ENCODE results near the gene NGEF.

The NGEF gene

GRCh38 chr2:232884001-232884421, 129.0 kb downstream of the NGEF start:
- TF ChIP-seq REST (IDR thresholded peaks at IDR 0.05; ENCODE audit: low read depth) (no peak), YY1 (IDR thresholded peaks at IDR 0.05; ENCODE audit: low read depth) (no peak), TCF12 (IDR thresholded peaks at IDR 0.05; ENCODE audit: low read depth) (no peak), ZBTB7A (IDR thresholded peaks at IDR 0.05; ENCODE audit: low read depth) (no peak), TAF1 (IDR thresholded peaks at IDR 0.05; ENCODE audit: low read depth) (no peak), EP300 (IDR thresholded peaks at IDR 0.05; ENCODE audit: borderline replicate concordance) (no peak), EGR1 (IDR thresholded peaks at IDR 0.05) (no peak), FOXM1 (IDR thresholded peaks at IDR 0.05; ENCODE audit: borderline replicate concordance, low read depth) (no peak), CREB1 (IDR thresholded peaks at IDR 0.05; ENCODE audit: low read depth) (no peak)
- TF ChIP-seq, protein P1, sequence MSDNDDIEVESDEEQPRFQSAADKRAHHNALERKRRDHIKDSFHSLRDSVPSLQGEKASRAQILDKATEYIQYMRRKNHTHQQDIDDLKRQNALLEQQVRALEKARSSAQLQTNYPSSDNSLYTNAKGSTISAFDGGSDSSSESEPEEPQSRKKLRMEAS (IDR thresholded peaks at IDR 0.05): no peak

DNA sequence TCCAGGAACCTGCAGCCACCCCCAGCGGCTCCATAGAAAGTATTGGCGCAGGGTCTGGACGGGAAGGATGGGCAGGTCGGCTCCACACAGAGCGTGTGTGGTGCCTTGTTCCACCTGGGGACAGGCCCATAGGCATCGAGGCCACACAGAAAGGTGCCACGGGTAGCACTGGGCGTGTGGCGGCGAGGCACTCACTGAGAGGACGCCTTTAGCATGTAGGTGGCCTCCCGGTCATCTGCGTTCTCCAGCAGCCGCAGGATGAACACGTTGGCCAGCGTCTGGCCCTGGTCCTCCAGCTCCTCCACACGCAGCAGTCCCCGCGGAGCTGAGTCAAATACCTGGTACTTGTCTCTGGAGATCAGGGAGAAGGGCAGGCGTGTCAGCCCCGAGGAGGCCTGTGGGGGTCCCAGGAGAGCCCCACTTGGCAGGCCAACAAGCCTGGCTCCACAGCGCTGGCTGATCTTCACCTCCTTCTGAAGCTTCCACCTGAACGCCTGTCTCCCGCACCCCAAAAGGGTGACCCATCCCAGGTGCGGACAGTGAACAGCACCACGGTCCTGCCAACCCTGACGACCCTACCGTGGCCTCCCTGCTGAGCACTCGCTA, 129.8 kb downstream of the NGEF start:
- TF ChIP-seq TCF12 (IDR thresholded peaks at IDR 0.05; ENCODE audit: low read depth): no peak
- TF ChIP-seq EP300 (IDR thresholded peaks at IDR 0.05; ENCODE audit: borderline replicate concordance): no peak
- no peak for TF ChIP-seq USF1 (IDR thresholded peaks at IDR 0.05)
- TF ChIP-seq, protein P1 (IDR thresholded peaks at IDR 0.05): no peak
- no peak for TF ChIP-seq TAF1 (IDR thresholded peaks at IDR 0.05; ENCODE audit: low read depth)
- no peak for TF ChIP-seq CEBPB (IDR thresholded peaks at IDR 0.05)
- no peak for TF ChIP-seq ZBTB7A (IDR thresholded peaks at IDR 0.05; ENCODE audit: low read depth)
- TF ChIP-seq YY1 (IDR thresholded peaks at IDR 0.05; ENCODE audit: low read depth): no peak
- no peak for TF ChIP-seq CREB1 (IDR thresholded peaks at IDR 0.05; ENCODE audit: low read depth)
- no peak for TF ChIP-seq TEAD4 (IDR thresholded peaks at IDR 0.05)
- TF ChIP-seq FOXM1 (IDR thresholded peaks at IDR 0.05; ENCODE audit: borderline replicate concordance, low read depth): no peak
- TF ChIP-seq REST (IDR thresholded peaks at IDR 0.05; ENCODE audit: low read depth): no peak
- no peak for TF ChIP-seq NFIC (IDR thresholded peaks at IDR 0.05)

DNA sequence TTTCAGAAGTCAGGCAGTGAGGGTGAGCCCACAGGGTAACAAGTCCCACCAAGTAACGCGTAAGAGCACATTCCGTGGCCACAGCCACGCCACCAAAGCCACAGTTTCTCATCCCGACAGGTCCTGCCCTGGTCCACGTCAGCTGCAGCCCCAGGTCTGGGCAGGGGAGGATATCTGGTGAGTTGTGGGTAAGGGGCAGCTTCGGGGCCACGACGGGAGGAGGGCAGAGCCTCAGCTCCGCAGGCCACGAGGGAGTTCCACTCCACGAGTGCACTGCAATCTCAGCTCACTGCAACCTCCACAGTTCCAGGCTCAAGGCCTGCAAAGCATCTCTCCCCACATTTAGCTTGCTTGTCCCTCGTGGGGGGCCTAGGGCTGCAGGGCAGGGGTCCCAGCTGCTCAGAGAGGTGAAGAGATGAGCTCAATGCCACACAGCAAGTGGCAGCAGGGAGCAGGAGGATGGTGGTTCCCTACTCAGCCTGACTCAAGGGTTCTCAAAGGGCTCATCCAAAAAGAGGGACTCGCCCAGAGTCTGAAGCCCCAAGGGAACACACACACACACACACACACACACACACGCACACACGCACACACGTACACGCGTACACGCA, 130.4 kb downstream of the NGEF start:
- TF ChIP-seq REST (IDR thresholded peaks at IDR 0.05; ENCODE audit: low read depth): no peak
- TF ChIP-seq TCF12 (IDR thresholded peaks at IDR 0.05; ENCODE audit: low read depth): no peak
- no peak for TF ChIP-seq EGR1 (IDR thresholded peaks at IDR 0.05)
- no peak for TF ChIP-seq USF1 (IDR thresholded peaks at IDR 0.05)
- TF ChIP-seq FOXM1 (IDR thresholded peaks at IDR 0.05; ENCODE audit: borderline replicate concordance, low read depth): no peak
- no peak for TF ChIP-seq TAF1 (IDR thresholded peaks at IDR 0.05; ENCODE audit: low read depth)
- TF ChIP-seq YY1 (IDR thresholded peaks at IDR 0.05; ENCODE audit: low read depth): no peak
- no peak for TF ChIP-seq ZBTB7A (IDR thresholded peaks at IDR 0.05; ENCODE audit: low read depth)
- TF ChIP-seq, protein P1 (IDR thresholded peaks at IDR 0.05): no peak

- no peak for TF ChIP-seq NFIC (IDR thresholded peaks at IDR 0.05)
- no peak for TF ChIP-seq ZBTB7A (IDR thresholded peaks at IDR 0.05; ENCODE audit: low read depth)
- TF ChIP-seq TEAD4 (IDR thresholded peaks at IDR 0.05): no peak
- no peak for TF ChIP-seq RAD21 (IDR thresholded peaks at IDR 0.05; ENCODE audit: low read depth)
- no peak for TF ChIP-seq USF1 (IDR thresholded peaks at IDR 0.05)
- no peak for TF ChIP-seq TAF1 (IDR thresholded peaks at IDR 0.05; ENCODE audit: low read depth)
- no peak for TF ChIP-seq EP300 (IDR thresholded peaks at IDR 0.05; ENCODE audit: borderline replicate concordance)
- no peak for TF ChIP-seq TCF12 (IDR thresholded peaks at IDR 0.05; ENCODE audit: low read depth)
- TF ChIP-seq, protein P1 (IDR thresholded peaks at IDR 0.05): no peak
Measured at GRCh38 chr2:232882085-232882484, 131.0 kb downstream of the NGEF start.
